WI38 (cell line): Measurements from ENCODE around the gene ICAM3.

Experiments
- H3K4me3 ChIP-seq: 2 replicates; pipeline ENCODE4 v1.5.1; 2011; ENCODE audit warnings: low read depth, mild to moderate bottlenecking, control low read depth, low read length
- CTCF ChIP-seq: IDR thresholded peaks from 2 replicates; pipeline ENCODE4 v1.5.1; 2012; ENCODE audit warnings: low read depth, mild to moderate bottlenecking, control low read depth, low read length

The ICAM3 gene

DNA sequence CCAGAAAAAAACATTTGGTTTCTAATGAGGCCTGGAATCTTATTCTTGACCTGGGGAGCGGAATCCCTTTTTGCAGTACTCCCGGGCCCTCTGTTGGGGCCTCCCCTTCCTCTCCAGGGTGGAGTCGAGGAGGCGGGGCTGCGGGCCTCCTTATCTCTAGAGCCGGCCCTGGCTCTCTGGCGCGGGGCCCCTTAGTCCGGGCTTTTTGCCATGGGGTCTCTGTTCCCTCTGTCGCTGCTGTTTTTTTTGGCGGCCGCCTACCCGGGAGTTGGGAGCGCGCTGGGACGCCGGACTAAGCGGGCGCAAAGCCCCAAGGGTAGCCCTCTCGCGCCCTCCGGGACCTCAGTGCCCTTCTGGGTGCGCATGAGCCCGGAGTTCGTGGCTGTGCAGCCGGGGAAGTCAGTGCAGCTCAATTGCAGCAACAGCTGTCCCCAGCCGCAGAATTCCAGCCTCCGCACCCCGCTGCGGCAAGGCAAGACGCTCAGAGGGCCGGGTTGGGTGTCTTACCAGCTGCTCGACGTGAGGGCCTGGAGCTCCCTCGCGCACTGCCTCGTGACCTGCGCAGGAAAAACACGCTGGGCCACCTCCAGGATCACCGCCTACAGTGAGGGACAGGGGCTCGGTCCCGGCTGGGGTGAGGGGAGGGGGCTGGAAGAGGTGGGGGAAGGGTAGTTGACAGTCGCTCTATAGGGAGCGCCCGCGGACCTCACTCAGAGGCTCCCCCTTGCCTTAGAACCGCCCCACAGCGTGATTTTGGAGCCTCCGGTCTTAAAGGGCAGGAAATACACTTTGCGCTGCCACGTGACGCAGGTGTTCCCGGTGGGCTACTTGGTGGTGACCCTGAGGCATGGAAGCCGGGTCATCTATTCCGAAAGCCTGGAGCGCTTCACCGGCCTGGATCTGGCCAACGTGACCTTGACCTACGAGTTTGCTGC, 52.4 kb downstream of the ICAM3 start, which contains the start of gene ICAM4:
Gene ICAM4 (plus strand): TSS at position 153 of the 935 bp plus-strand sequence. CDS start 58 bp downstream, at position 211.
- H3K4me3 ChIP-seq = no peak within 1 kb of the TSS
- TF ChIP-seq CTCF = no peak

DNA sequence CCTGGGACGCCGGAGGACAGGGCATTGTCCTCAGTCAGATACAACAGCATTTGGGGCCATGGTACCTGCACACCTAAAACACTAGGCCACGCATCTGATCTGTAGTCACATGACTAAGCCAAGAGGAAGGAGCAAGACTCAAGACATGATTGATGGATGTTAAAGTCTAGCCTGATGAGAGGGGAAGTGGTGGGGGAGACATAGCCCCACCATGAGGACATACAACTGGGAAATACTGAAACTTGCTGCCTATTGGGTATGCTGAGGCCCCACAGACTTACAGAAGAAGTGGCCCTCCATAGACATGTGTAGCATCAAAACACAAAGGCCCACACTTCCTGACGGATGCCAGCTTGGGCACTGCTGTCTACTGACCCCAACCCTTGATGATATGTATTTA, 54.0 kb downstream of the ICAM3 start:
- no peak for TF ChIP-seq CTCF
- no peak overlapping the region for H3K4me3 ChIP-seq

- no peak overlapping the region for H3K4me3 ChIP-seq
- no peak for TF ChIP-seq CTCF
Observed at GRCh38 chr19:10284960-10285278, 54.5 kb downstream of the ICAM3 start.

GRCh38 chr19:10284065-10284959, 55.1 kb downstream of the ICAM3 start:
- H3K4me3 ChIP-seq = no peak overlapping the region
- no peak for TF ChIP-seq CTCF
